T-helper 2 cell treated with Interferon-gamma antibody and Interleukin-4, amounts not matched to agents 5 μg/mL and 100 μg/mL, for 36 hours (primary cell): ENCODE results near the gene CHMP4B.
A peak's percentile ranks its signal among the peaks of the same experiment; 100 is the strongest.

Experiments
- DNase-seq: peaks from one replicate; pipeline ENCODE4 v3.0.0; 2021; ENCODE audit warnings: low spot score
- H3K27ac Mint-ChIP-seq: one replicate; pipeline ENCODE4 v1.8.0; 2021; ENCODE audit warnings: mild to moderate bottlenecking, mixed read lengths
- H3K27me3 Mint-ChIP-seq: one replicate; pipeline ENCODE4 v1.8.0; 2021; ENCODE audit warnings: low read depth, mixed read lengths
- H3K36me3 Mint-ChIP-seq: one replicate; pipeline ENCODE4 v1.8.0; 2021; ENCODE audit warnings: low read depth, mixed read lengths
- H3K4me1 Mint-ChIP-seq: one replicate; pipeline ENCODE4 v1.8.0; 2021; ENCODE audit warnings: low read depth, mixed read lengths
- H3K4me3 Mint-ChIP-seq: one replicate; pipeline ENCODE4 v1.8.0; 2022; ENCODE audit warnings: mild to moderate bottlenecking, moderate library complexity, mixed read lengths
- H3K9me3 Mint-ChIP-seq: one replicate; pipeline ENCODE4 v1.8.0; 2021; ENCODE audit warnings: mixed read lengths

Gene CHMP4B

GRCh38 chr20:33817411-33817810, 6.3 kb downstream of the CHMP4B start:
- peaks cover 22% of the 10 kb centered on the region for H3K36me3 Mint-ChIP-seq
- no peak overlapping the region for H3K4me3 Mint-ChIP-seq
- no peak for DNase-seq
- H3K27ac Mint-ChIP-seq, result no peak overlapping the region
- H3K27me3 Mint-ChIP-seq, result no peaks in the 10 kb centered on the region
- H3K9me3 Mint-ChIP-seq, result no peaks in the 10 kb centered on the region
- peaks cover 32% of the 10 kb centered on the region for H3K4me1 Mint-ChIP-seq

DNA sequence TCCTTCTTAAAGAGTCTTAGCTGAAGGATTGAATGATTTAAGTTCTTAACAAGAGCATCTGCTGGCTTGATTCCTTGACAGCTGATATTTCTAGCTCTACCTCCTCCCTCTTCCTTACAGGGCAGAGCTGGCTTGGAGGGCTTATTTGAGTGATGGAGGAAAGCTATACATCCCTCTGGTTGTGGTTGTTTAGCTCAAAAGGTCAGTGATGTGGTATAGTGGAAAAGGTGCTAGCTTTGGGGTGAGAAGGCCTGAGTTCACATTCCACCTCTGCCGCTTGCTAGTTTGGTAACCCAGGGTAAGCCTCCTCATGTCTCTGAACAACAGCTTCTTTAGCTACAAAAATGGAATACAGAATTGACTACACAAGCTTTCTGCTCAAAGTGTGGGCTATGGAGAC, 8.3 kb downstream of the CHMP4B start:
- Mint-ChIP-seq H3K4me3 (no peak overlapping the region), H3K27ac (no peak overlapping the region), H3K27me3 (no peaks in the 10 kb centered on the region), H3K36me3 (peaks cover 8% of the 10 kb centered on the region), H3K9me3 (no peaks in the 10 kb centered on the region), H3K4me1 (peaks cover 16% of the 10 kb centered on the region)
- DNase-seq, result no peak

DNA sequence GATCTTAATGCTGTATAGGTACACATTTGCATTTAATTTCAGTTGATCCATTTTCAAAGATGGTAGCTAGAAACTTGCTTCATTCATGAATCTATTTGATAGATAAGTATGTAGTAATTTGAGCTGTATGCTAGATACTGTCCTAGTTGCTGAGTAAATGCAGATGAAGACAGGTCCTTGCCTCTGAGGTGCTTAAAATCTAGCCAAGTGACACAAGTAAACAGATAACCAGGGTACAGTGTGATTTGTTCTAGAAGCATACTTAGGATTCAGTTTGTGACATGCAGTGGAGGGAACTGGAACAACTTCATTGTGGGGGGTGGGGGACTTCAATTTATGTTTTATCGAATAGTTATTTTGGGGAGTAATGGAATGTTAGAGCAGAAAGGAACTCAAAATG, 9.2 kb downstream of the CHMP4B start:
- no peak for DNase-seq
- H3K27ac Mint-ChIP-seq, result no peak overlapping the region
- H3K4me1 Mint-ChIP-seq, result peaks cover 14% of the 10 kb centered on the region
- no peaks in the 10 kb centered on the region for H3K27me3 Mint-ChIP-seq
- H3K36me3 Mint-ChIP-seq, result peaks cover 5% of the 10 kb centered on the region
- no peaks in the 10 kb centered on the region for H3K9me3 Mint-ChIP-seq
- no peak overlapping the region for H3K4me3 Mint-ChIP-seq

GRCh38 chr20:33821270-33821836, 10.2 kb downstream of the CHMP4B start:
- no peaks in the 10 kb centered on the region for H3K27me3 Mint-ChIP-seq
- no peaks in the 10 kb centered on the region for H3K9me3 Mint-ChIP-seq
- H3K36me3 Mint-ChIP-seq, result peaks cover 4% of the 10 kb centered on the region
- H3K27ac Mint-ChIP-seq, result no peak overlapping the region
- DNase-seq, result no peak
- peaks cover 14% of the 10 kb centered on the region for H3K4me1 Mint-ChIP-seq
- no peak overlapping the region for H3K4me3 Mint-ChIP-seq

GRCh38 chr20:33822423-33822822, 11.3 kb downstream of the CHMP4B start:
- Mint-ChIP-seq H3K36me3 (peaks cover 4% of the 10 kb centered on the region), H3K27ac (no peak overlapping the region), H3K27me3 (no peaks in the 10 kb centered on the region), H3K4me3 (no peak overlapping the region), H3K4me1 (peaks cover 18% of the 10 kb centered on the region), H3K9me3 (no peaks in the 10 kb centered on the region)
- DNase-seq, result no peak

GRCh38 chr20:33822991-33823390, 11.8 kb downstream of the CHMP4B start:
- no peak overlapping the region for H3K27ac Mint-ChIP-seq
- no peak overlapping the region for H3K4me3 Mint-ChIP-seq
- DNase-seq, result no peak
- H3K27me3 Mint-ChIP-seq, result no peaks in the 10 kb centered on the region
- H3K9me3 Mint-ChIP-seq, result no peaks in the 10 kb centered on the region
- H3K4me1 Mint-ChIP-seq, result peaks cover 19% of the 10 kb centered on the region
- peaks cover 4% of the 10 kb centered on the region for H3K36me3 Mint-ChIP-seq

GRCh38 chr20:33824852-33825251, 13.7 kb downstream of the CHMP4B start:
- no peaks in the 10 kb centered on the region for H3K27me3 Mint-ChIP-seq
- H3K4me3 Mint-ChIP-seq, result no peak overlapping the region
- peaks cover 4% of the 10 kb centered on the region for H3K36me3 Mint-ChIP-seq
- H3K9me3 Mint-ChIP-seq, result no peaks in the 10 kb centered on the region
- no peak overlapping the region for H3K27ac Mint-ChIP-seq
- H3K4me1 Mint-ChIP-seq, result peaks cover 29% of the 10 kb centered on the region
- no peak for DNase-seq

DNA sequence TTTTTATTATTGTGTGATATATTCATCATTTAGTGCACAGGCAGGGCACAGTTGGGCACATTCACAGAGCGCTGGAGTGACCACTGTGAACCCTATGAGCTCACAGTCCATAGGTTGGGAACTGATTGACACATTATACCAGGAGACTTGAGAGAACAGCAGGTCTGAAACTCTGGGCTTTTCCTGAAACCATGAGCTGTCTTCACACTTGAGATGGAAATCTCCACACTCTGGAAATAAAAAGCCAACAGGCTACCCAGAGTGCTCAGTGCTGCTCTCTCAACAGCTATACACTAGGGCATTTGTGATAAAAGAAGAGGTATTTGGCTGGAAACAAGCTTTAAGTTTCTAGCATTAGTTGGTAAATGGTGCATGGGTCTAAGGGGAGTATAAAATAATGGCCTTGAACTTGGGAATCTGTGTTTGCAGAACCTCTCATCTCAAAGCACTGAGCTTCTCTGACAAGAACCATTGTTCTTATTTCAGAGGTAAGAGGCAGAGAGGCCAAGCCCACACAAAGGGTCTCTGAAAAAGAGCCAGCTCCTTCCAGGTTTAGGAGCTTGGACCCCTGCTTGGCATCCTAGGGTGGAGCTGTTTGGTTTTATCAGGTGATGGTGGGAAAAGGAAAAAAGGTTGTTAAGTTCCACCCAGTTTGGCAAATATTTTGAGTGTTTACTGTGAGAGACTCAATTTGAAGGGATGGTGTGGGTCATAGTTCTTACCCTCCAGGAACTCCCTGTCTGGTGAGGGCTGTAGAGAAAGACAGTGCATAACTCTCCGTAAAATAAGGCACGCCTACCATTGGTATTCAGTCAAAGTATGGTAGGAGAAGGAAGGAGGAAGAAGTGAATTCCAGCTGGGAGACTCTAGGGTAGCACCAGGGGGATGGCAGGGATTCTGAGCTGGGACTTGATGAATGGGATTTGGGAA, 14.5 kb downstream of the CHMP4B start:
- H3K4me3 Mint-ChIP-seq, result no peak overlapping the region
- H3K36me3 Mint-ChIP-seq, result no peaks in the 10 kb centered on the region
- H3K4me1 Mint-ChIP-seq, result peaks cover 29% of the 10 kb centered on the region
- H3K27ac Mint-ChIP-seq, result peak overlapping the region; percentile 23
- H3K27me3 Mint-ChIP-seq, result no peaks in the 10 kb centered on the region
- H3K9me3 Mint-ChIP-seq, result no peaks in the 10 kb centered on the region
- no peak for DNase-seq

- H3K27me3 Mint-ChIP-seq, result no peaks in the 10 kb centered on the region
- H3K27ac Mint-ChIP-seq, result no peak overlapping the region
- peaks cover 29% of the 10 kb centered on the region for H3K4me1 Mint-ChIP-seq
- no peaks in the 10 kb centered on the region for H3K9me3 Mint-ChIP-seq
- H3K36me3 Mint-ChIP-seq, result no peaks in the 10 kb centered on the region
- no peak for DNase-seq
- no peak overlapping the region for H3K4me3 Mint-ChIP-seq
Observed at GRCh38 chr20:33826270-33826897, 15.2 kb downstream of the CHMP4B start.

GRCh38 chr20:33827109-33827508, 16.0 kb downstream of the CHMP4B start:
- Mint-ChIP-seq H3K27ac (no peak overlapping the region), H3K4me3 (no peak overlapping the region), H3K9me3 (no peaks in the 10 kb centered on the region), H3K4me1 (peaks cover 29% of the 10 kb centered on the region), H3K27me3 (no peaks in the 10 kb centered on the region), H3K36me3 (peaks cover 5% of the 10 kb centered on the region)
- no peak for DNase-seq

DNA sequence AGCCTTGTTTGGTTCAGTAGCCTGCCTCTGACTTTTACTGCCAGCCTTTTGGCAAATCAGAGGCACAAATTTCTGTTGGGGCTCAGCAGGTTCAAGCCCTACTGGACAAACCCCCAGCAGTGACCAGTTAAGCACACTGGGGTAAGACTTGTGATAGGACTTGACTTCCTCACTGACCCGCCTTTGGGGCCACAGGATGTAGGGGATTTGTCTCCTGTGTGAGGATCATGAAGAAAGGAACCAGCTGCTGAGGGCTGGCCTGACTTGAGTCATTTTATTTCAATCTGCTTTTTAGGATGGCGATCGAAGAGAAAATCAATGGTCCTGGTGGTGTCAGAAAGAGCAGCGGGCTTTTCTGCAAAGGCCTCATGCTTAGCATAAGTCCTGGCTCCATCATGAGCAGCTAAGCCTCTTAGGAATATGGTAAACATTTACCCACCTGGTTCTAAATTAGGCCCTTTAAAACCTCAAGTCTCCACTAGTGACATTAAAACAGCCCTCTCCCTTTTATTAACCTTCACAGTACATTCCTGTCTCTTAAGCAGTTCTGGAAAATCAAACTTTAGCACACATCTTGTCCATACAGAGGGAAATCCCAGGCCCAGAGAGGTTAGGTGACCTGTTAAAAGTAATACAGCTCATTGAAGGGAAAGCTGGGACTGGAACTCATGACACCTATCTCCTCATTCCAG, 16.6 kb downstream of the CHMP4B start:
- Mint-ChIP-seq H3K27ac (no peak overlapping the region), H3K36me3 (peaks cover 8% of the 10 kb centered on the region), H3K4me1 (peaks cover 29% of the 10 kb centered on the region), H3K4me3 (no peak overlapping the region), H3K27me3 (no peaks in the 10 kb centered on the region), H3K9me3 (no peaks in the 10 kb centered on the region)
- no peak for DNase-seq

- DNase-seq, result no peak
- H3K9me3 Mint-ChIP-seq, result no peaks in the 10 kb centered on the region
- no peak overlapping the region for H3K27ac Mint-ChIP-seq
- H3K4me1 Mint-ChIP-seq, result peaks cover 29% of the 10 kb centered on the region
- no peak overlapping the region for H3K4me3 Mint-ChIP-seq
- peaks cover 14% of the 10 kb centered on the region for H3K36me3 Mint-ChIP-seq
- no peaks in the 10 kb centered on the region for H3K27me3 Mint-ChIP-seq
Observed at GRCh38 chr20:33828326-33828844, 17.2 kb downstream of the CHMP4B start.

GRCh38 chr20:33828967-33829560, 17.9 kb downstream of the CHMP4B start:
- no peaks in the 10 kb centered on the region for H3K27me3 Mint-ChIP-seq
- no peak overlapping the region for H3K4me3 Mint-ChIP-seq
- no peak for DNase-seq
- peaks cover 20% of the 10 kb centered on the region for H3K36me3 Mint-ChIP-seq
- no peak overlapping the region for H3K27ac Mint-ChIP-seq
- H3K9me3 Mint-ChIP-seq, result no peaks in the 10 kb centered on the region
- peaks cover 29% of the 10 kb centered on the region for H3K4me1 Mint-ChIP-seq
